ENCODE data around the gene PCDH8. TPM values are rescaled to one million over a fixed set of nuclear protein-coding genes. Genes with fewer than 3 reads are reported as not detected.

Gene PCDH8
- total RNA-seq, 1 experiment from 2014 or later: 2.1 TPM

- no peak overlapping the region for H3K4ac ChIP-seq (ENCODE audit: low read depth, low read length)
- no peak overlapping the region for H3K56ac ChIP-seq (ENCODE audit: insufficient read length, low read depth, low read length)
- peaks cover 17 to 21% of the 10 kb centered on the region in 2 experiments for H3K4me1 Mint-ChIP-seq
- H4K20me1 ChIP-seq (ENCODE audit: control insufficient read depth, insufficient read depth, insufficient read length): no peaks in the 10 kb centered on the region
- H3K23ac ChIP-seq (ENCODE audit: insufficient read length, low read depth, low read length): no peak overlapping the region
- no peaks in the 10 kb centered on the region for H3K9me3 ChIP-seq (ENCODE audit: control insufficient read depth, low read depth, low read length)
- no peak overlapping the region for H2AFZ ChIP-seq (ENCODE audit: low read length)
- H4K5ac ChIP-seq (ENCODE audit: insufficient read length, low read depth, low read length): no peak overlapping the region
- no peak overlapping the region for H4K8ac ChIP-seq (replicated peaks; ENCODE audit: insufficient read length, low read depth, low read length)
- no peak overlapping the region for H3T11ph ChIP-seq (ENCODE audit: low read length)
- no peaks in the 10 kb centered on the region for H3K4me1 ChIP-seq (ENCODE audit: insufficient read depth, low read length)
- H2BK20ac ChIP-seq (ENCODE audit: low read depth, low read length, poor library complexity, severe bottlenecking): no peak overlapping the region
- H2AK5ac ChIP-seq (ENCODE audit: insufficient read length, low read length): no peak overlapping the region
- H3K79me2 ChIP-seq (ENCODE audit: insufficient read depth, low read length): no peaks in the 10 kb centered on the region
- peaks cover 5 to 18% (median 10%) of the 10 kb centered on the region in 3 experiments for H3K36me3 Mint-ChIP-seq (ENCODE audit: insufficient read depth in 1 of 3, low read depth in 3 of 3)
- H3K27me3 Mint-ChIP-seq (ENCODE audit: low read depth): peaks cover 2% of the 10 kb centered on the region; the same call in 1 of the 2 replicates
- no peak overlapping the region for H2BK120ac ChIP-seq (ENCODE audit: low read depth, low read length, poor library complexity, severe bottlenecking)
- H3K27ac Mint-ChIP-seq: no peak overlapping the region
- H3K27me3 ChIP-seq (ENCODE audit: insufficient read depth, low read length): no peaks in the 10 kb centered on the region
- H3K79me1 ChIP-seq (ENCODE audit: insufficient read depth, low read depth, low read length, poor library complexity, severe bottlenecking): no peaks in the 10 kb centered on the region
- H3K9ac ChIP-seq (ENCODE audit: extremely low read depth, insufficient read length, low read length): no peak overlapping the region
- no peak overlapping the region for H3K18ac ChIP-seq (ENCODE audit: insufficient read length, low read depth, low read length)
- H2BK12ac ChIP-seq (ENCODE audit: insufficient read length, low read depth, low read length): no peak overlapping the region
- H3K27ac ChIP-seq (ENCODE audit: insufficient read length, low read depth, low read length): no peak overlapping the region
- H3K23me2 ChIP-seq (ENCODE audit: insufficient read length, low read depth, low read length, poor library complexity, severe bottlenecking): no peaks in the 10 kb centered on the region
- DNase-seq: no peak
- H3K9me3 Mint-ChIP-seq: peaks cover 18 to 19% of the 10 kb centered on the region in 2 experiments
- WGBS (ENCODE audit: extremely low coverage, insufficient read length, low lambda C conversion rate): no CpG with 5 or more reads among the region's 3 CpGs
- no peak overlapping the region for H3K4me2 ChIP-seq (ENCODE audit: insufficient read depth, insufficient read length, low read length)
- no peak overlapping the region for H4K91ac ChIP-seq (ENCODE audit: insufficient read length, low read depth, low read length)
- TF ChIP-seq, protein P1, sequence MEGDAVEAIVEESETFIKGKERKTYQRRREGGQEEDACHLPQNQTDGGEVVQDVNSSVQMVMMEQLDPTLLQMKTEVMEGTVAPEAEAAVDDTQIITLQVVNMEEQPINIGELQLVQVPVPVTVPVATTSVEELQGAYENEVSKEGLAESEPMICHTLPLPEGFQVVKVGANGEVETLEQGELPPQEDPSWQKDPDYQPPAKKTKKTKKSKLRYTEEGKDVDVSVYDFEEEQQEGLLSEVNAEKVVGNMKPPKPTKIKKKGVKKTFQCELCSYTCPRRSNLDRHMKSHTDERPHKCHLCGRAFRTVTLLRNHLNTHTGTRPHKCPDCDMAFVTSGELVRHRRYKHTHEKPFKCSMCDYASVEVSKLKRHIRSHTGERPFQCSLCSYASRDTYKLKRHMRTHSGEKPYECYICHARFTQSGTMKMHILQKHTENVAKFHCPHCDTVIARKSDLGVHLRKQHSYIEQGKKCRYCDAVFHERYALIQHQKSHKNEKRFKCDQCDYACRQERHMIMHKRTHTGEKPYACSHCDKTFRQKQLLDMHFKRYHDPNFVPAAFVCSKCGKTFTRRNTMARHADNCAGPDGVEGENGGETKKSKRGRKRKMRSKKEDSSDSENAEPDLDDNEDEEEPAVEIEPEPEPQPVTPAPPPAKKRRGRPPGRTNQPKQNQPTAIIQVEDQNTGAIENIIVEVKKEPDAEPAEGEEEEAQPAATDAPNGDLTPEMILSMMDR (conservative IDR thresholded peaks at IDR 0.05): no peak
- no peak overlapping the region for H2BK5ac ChIP-seq (ENCODE audit: insufficient read length, low read length)
- no peak overlapping the region for H2BK15ac ChIP-seq (ENCODE audit: low read depth, low read length)
- H3K14ac ChIP-seq (ENCODE audit: insufficient read depth, low read length): no peak overlapping the region
- H3K4me3 Mint-ChIP-seq: no peak overlapping the region
Measured at GRCh38 chr13:52812941-52813340, 35.5 kb downstream of the PCDH8 start.
